DMS114 treated with DMSO at 0.1 percent for 48 hours (cell line): Measurements from ENCODE around the gene KDM4D.
"Not testable (repeated sequence)": the region's sequence is repeated elsewhere in the genome, so short reads cannot be mapped to it uniquely, and the experiment has no call there.

Experiments used
- DNase-seq: peaks from one replicate; lab custom pipeline; 2025; ENCODE audit not compliant: unreplicated experiment; lab: John Stamatoyannopoulos, UW

Gene KDM4D

DNA sequence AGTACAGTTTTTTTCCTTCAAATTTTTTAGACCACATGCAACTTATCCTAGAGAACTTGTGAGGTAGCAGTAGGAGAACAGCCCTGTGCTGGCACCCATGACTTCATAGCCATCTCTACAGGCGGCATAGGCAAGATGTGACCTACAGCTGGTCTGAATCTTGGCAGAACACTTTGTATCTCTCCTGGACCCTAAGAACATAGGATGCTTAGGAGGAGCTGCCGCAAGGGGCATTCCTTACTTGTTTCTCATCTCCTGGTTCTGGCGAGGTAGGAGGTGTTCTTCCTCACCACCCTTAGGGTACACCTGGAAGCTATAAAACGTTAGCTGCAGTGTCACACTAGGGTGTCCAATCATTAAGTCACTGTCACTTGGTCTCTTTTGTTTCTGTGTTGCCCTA, 16.5 kb upstream of the KDM4D start:
- DNase-seq = no peak

DNA sequence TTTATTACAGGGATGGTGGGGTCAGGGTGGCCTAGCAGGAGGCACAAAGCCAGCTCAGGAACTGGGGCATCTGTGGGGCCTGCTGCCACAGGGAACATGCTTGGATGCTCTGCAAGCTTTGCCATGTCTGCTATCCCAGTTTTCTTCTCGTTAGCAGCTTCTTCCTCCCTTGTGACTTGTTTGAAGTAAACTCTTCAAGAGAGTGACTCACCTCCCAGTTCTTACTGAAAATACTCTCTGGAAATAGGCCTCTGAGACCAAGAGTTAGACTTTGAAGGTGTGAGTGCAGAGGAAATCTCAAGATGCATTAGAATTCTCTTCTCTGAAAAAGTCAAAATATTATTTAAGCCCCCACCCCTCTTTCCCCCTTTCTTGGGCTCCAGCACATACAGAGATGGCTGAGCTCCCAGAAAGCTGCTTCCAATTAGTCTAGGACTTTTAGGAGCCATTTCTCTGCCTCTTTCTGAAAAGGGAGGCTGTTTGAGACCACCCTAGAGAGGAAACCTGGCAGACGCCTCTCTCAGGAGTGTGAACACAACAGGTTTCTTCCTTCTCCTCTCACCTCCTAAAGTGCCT, 15.3 kb upstream of the KDM4D start:
- DNase-seq = no peak

DNA sequence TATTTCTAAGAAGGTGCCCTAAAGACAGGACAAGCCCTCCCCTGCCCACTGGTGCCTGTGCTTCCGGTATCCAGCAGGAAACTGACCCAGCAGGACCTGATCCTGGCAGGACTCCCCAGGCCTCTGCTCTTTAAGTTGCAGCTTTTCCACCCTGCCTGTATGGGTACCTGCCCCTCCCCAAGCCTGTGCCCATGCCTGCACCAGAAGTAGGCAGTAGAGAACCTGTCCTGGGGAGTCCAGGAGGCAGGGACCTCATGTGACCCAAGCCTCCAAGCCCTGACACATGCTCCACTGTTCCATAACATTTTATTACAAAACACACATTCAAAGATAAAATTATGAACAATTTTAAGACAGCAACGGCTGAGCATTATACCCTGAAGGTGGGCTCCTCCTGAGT, 14.3 kb upstream of the KDM4D start:
- DNase-seq = no peak

DNA sequence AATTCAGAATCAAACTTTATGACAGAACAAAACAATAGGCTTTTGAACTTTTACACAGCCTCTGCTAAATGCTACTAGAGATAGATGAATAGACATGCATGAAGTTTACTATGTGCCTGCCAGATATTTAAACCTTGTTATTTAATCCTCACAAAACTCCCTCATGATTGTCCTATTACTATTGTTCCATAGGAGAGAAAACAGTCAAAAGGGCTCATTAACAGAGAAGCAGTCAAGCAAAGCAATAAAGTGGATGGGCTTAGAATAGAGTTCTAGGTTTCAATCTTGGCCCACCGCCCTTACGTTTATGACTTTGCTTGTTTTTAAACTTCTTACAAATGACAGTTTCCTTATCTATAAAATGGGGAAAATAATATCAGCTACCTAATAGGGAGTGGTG, 13.0 kb upstream of the KDM4D start:
- DNase-seq = no peak

DNA sequence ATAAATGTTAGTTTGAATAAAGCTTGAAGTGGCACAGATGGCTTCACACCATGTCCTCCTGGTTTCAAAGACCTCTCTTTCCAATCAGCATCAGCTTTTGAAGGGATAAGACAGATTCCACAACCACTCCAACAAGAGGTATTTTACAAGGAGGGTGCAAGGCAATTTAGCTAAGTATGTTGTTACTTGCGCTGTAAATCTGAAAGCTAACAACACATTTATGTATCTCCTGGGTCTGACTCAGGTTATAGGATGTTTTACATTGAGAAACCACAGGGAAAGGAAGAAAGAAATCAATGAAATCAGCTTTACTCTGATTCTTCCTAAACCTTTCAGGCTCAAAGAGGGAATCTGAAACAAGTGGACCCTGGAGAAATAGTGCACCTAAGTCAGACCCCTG, 12.3 kb upstream of the KDM4D start:
- DNase-seq = no peak

DNA sequence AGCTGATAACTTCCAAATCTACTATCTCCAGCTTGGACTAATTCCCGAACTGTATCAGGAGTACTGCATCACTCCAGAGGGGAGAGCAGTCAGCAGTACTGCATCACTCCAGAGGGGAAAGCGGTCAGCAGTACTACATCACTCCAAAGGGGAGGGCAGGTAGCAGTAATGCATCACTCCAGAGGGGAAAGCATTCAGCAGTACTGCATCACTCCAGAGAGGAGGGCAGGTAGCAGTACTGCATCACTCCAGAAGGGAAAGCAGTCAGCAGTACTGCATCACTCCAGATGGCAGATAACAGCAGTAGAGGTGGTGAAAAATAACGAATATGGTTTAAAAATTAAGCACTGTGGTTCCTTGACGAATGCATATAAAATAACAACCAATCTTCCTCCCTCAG, 8.6 kb upstream of the KDM4D start:
- DNase-seq = no peak

DNA sequence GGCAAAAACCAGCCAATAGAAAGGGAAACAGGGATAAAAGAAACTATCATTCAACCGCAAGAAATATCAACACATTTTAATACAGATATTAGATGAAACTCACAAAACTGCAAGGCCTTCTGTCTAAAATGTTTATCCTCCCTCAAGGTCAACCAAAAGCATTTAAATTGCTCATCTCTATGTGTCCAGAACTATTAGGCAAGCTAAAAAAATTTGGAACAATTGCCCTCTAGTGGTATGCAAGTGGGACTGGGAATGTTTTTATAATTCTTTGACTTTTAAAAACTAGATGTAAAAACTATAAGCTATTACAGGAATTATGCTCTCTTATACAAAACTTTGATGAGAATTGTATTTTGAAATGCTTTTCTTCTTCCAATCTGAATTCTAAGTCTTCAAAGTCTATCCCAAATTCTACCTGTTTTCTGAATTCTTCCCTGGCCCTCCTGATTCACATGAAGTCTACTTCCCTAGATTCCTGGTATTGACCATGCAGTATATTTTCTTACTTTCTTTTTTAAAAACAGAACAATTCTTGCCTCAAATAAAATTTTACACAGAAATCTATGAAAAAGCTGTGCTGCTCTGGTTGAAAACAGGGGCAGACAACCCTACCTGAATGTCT, 5.1 kb upstream of the KDM4D start:
- peak; percentile 11 for DNase-seq

DNA sequence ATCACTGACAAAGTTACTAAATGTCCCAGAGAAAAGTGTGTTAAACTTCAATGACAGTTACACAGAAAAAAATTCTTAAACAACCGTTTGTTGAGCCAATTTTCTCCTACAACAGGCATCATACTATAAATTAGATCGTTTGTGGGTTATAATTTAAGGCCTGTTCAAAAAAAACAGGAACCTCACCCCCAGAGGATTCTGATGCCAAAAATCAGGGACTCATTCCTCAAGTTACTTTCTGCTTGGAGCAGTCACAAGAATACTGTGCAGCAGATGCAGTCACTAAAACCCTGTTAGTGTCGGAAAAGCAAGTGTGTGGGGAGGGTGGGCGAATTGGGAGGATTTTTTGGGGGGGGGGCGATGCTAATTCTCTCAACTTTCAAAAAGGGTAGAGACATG, 810 bp upstream of the KDM4D start:
- DNase-seq = no peak

DNA sequence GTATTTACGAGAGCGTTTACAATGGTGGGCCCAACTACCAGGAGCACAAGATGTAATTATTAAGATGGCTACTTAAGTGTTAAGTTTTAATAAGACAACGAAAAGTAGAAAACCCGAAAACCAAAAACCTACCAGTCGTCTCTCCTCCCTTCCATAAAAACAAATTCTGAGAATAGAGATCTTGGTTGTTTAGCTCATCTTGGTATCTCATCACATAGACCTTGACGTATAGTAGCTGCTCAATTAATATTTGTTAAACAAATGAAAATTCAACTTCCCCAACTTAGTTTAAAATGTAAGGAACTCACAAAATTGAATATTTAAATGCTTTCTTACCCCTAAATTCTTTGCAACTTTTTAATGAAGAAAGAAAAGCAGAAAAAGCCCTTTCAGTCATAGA, 669 bp downstream of the KDM4D start:
- DNase-seq = no peak

DNA sequence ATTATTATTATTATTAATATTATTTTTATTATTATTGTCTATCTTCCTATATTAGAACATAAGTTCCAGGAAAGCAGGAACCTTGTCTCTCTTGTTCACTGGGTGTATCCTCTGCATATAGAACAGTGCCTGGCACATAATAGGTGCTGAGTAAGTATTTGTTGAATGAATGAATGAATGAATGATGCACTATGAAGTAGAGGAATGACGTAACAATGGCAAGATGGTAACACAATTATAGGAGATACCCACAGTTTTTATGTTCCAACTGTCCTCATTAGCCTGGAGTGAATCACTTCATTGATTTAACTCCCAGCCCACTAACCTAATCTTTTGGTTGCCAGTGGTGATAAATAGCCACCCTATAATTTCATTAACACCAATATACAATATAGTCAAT, 2.1 kb downstream of the KDM4D start:
- no peak for DNase-seq

DNA sequence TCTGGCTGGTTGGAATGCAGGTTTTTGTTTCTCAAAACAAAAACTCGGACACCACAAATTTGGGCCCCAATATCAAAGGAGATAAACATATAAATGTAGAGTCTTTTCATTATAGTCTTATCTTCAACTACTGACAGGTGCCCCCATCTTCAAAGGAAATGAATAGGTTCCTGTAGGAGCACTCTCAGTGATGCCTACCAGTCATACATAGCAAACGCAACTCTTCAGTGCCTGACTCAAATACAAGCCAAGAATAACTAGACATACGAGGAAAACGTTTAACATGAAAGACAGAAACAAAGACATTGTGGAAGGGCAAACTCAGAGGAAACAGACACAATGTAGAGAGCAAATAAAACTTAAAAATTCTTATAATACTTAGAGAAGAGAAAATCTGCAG, 13.9 kb downstream of the KDM4D start:
- DNase-seq = no peak

DNA sequence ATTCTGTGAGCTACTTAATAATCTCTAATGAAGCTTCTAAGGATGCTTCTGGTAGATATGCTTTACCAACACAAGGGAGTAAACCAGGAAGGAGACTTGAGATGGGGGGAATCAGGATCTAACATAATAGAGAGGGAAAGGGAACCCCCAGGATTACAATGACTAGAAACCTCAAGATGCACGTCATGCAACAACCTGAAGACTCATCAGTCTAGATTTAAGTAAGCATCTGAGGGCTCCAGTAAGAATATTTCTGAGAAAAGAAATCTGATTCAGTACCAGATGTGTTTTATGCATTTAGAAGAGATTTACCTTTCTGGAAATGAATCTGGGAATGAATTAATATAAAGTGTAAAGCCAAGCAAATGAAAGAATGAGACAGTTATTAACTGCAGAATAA, 15.2 kb downstream of the KDM4D start:
- no peak for DNase-seq

DNA sequence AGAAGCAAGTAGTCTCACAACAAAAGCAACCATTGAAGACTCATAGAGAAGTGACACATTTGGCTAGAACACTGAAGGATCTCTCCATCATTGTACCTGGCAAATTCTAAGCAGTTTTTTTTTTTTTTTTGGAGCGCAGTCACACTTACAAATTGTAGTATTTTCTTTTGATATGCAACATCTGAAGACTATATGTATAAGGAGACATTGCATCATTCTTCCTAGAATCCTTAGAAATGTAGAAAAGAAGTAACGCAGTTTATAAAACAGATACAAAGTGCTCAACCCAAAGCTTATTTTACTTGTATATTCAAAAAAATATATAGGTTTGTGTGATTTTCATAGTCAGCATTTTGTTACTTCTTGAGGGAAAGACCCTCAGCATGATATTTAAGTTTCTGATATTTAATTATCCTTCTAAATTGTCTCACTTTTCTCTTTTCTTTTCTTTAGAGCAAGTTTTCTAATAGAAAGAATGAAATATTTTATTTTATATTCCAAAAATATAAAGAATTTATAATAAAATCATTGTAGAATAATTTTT, 20.0 kb downstream of the KDM4D start:
- DNase-seq = no peak

DNA sequence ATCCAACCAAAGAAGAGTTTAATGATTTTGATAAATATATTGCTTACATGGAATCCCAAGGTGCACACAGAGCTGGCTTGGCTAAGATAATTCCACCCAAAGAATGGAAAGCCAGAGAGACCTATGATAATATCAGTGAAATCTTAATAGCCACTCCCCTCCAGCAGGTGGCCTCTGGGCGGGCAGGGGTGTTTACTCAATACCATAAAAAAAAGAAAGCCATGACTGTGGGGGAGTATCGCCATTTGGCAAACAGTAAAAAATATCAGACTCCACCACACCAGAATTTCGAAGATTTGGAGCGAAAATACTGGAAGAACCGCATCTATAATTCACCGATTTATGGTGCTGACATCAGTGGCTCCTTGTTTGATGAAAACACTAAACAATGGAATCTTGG, 23.9 kb downstream of the KDM4D start:
- DNase-seq = no peak

DNA sequence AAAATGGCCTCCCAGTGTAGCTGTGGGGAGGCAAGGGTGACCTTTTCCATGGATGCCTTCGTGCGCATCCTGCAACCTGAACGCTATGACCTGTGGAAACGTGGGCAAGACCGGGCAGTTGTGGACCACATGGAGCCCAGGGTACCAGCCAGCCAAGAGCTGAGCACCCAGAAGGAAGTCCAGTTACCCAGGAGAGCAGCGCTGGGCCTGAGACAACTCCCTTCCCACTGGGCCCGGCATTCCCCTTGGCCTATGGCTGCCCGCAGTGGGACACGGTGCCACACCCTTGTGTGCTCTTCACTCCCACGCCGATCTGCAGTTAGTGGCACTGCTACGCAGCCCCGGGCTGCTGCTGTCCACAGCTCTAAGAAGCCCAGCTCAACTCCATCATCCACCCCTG, 24.8 kb downstream of the KDM4D start:
- DNase-seq = no peak

DNA sequence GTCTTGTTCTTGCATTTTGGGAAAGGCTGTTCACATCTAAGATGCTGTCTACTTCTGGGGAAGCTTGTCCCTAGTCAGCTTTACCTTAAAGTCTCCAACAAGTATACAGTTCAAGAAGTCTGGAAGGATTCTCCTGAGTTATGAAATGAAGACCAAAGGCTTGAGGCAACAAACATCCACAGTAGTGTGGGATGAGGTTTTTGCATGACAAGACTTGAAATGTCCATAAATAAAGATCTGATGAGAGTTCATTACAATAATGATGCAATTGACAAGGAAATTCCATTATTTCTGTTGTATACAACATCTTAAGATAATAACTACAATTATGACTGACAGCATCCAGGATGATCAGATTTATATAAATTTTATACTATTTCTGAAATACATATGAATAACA, 30.2 kb downstream of the KDM4D start:
- no peak for DNase-seq

DNA sequence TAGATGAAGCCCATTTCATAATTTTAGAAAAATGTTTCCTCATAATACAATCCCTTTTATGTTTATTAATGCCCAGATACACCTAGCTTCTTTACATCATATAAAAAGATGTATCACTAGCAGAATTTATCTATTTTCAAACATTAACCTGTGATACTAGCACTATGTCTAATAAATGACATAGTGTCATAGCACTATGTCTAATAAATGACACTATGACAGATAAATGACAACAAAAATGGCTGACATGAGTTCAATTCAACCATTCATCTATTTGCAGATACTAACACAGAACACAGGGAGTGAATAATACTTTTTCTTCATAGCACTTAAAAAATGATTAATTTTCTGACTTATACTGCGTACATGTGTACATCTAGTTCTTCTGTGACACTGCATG, 32.1 kb downstream of the KDM4D start:
- DNase-seq = no peak

DNA sequence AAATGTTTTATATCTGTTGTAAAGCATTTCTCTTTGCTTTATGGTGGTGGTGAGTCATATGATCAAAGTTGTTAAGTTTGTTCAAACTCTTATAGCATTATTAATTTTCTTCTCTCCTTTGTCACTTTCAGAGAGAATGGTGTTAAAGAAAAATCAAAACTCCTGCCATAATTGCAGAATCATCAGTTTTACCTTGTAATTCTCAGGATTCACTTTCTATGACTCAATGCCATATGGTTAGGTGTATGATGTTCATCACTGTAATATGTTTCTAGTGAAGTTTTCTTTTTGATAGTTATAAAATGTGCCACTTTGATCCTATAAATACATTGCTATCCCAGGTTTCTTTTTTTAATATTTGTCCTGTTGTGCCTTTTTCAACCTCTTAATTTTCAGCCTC, 37.9 kb downstream of the KDM4D start:
- DNase-seq = no peak

DNA sequence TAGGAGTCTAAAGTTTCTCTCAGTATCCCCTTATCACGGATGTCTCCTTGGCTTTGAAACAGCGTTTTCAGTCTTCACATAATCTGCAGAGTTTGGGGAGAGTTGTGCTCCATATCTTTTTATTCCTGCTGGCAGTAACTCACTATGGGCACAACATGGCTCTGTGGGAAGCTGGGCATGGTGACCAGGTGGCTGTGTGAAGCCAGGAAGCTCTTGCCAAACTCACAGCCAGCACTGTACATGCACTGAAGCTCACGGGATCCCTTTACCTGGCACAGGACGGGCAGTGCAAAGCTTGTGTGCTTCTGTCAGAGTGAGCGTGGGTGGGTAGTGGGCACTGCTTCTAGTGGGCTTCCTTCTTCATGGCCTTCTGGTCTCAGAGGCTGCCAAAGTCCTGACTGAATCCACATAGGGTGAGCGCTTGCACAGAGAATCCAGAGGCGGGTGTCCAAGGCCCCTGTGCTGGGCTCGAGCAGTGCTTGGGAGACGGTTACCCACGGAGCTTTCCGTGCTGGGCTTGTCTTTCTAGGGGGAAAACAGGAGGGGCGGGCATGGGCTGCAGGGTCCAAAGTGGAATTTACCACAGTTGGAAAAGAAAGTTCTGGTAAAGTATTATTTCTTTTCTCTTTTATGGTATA, 40.8 kb downstream of the KDM4D start:
- DNase-seq = no peak

DNA sequence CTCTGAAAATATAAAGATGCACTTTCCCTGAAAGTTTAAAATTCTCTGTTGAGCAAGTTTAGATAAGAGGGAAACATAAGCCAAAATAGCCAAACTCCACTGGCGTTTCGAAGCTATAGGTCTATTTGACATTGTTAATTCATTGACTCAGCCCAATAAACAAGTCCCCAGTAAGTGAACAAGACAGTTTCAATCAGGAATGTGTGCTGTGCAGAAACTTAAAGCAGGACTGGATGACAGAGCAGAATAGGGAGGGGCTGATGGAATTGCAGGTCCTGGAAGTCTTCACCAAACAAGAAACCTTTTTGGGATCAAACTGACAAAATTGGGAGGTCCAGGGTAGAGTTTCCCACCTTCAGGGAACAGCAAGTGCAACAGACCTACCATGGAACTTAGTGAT, 42.6 kb downstream of the KDM4D start:
- DNase-seq = no peak

DNA sequence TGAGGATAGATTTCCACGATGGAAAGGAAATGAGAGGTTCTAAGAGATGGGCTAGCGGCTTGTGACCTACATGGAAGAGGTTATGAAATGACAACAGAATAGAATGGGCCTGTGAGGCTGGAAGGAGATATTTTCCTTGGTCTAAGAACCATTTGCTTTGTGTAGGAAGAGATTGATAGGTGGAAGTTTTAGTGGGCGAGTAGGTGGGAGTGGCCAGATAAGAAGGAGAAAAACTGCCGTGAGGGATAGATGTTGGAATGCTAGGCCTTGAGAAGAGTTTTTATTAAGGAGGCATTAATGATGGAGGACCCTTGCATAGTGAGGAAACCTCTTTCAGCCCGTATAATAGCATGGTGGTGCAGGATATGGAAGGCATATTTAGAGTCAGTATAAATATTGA, 48.0 kb downstream of the KDM4D start:
- DNase-seq = not testable (repeated sequence)

DNA sequence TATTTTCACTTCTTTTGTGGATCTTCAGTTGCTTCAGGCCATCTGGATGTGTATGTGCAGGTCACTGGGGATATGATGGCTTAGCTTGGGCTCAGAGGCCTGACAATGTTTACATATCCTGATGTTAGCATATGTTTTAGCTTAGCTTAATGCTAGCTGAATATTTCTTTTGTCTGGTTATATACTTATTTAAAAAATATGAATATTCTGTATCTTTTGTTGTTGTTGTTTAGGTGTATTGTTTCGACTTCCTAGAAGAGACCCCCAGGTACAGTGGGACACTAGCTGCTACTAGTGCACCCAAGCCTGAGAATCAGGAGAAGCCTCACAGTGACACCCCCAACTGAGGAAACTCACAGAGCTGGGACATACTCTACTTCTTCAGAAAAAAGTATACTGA, 51.4 kb downstream of the KDM4D start, which contains the start of gene KDM4E:
TSS of gene KDM4E (plus strand) at position 301 of the 400 bp plus-strand sequence. CDS start 300 bp downstream, outside the sequence.
- DNase-seq = no peak

DNA sequence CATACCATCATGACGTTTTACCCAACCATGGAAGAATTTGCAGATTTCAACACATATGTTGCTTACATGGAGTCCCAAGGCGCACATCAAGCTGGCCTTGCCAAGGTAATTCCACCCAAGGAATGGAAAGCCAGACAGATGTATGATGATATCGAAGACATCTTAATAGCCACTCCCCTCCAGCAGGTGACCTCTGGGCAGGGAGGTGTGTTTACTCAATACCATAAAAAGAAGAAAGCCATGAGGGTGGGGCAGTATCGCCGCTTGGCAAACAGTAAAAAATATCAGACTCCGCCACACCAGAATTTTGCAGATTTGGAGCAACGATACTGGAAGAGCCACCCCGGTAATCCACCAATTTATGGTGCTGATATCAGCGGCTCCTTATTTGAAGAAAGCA, 52.1 kb downstream of the KDM4D start:
- not testable (repeated sequence) for DNase-seq
